ENCODE data around the gene ZNF845. TPM values are rescaled to one million over a fixed set of nuclear protein-coding genes. Genes with fewer than 3 reads are reported as not detected.
"Not testable (repeated sequence)": the region's sequence is repeated elsewhere in the genome, so short reads cannot be mapped to it uniquely, and the experiment has no call there.

The ZNF845 gene
- total RNA-seq, 1 experiment from 2014 or later, result 18.5 TPM

GRCh38 chr19:53294786-53295441 lies 38.6 kb upstream of the ZNF845 start (continued):
- TF ChIP-seq ZSCAN18 (CRISPR knock-in tag; IDR thresholded peaks at IDR 0.05) (no peak), GTF2I (CRISPR knock-in tag; conservative IDR thresholded peaks at IDR 0.05) (no peak), TEAD1 (CRISPR knock-in tag; IDR thresholded peaks at IDR 0.05) (no peak), SMAD3 (CRISPR knock-in tag; IDR thresholded peaks at IDR 0.05; ENCODE audit: borderline replicate concordance) (no peak)

- H3K4me1 Mint-ChIP-seq, CTCF ChIA-PET, POLR2A ChIA-PET, H3K4me3 Mint-ChIP-seq, H3K27ac Mint-ChIP-seq: not testable (repeated sequence)
- Mint-ChIP-seq H3K36me3 (peaks cover 11% of the 10 kb centered on the region), H3K27me3 (ENCODE audit: low read depth) (peaks cover 11% of the 10 kb centered on the region), H3K9me3 (peaks cover 14% of the 10 kb centered on the region)
- ATAC-seq, result peak; percentile 91
- DNase-seq (ENCODE audit: low spot score), result peak; percentile 34
Observed at GRCh38 chr19:53301341-53301740, 32.2 kb upstream of the ZNF845 start.

GRCh38 chr19:53308339-53308811 lies 25.2 kb upstream of the ZNF845 start:
- POLR2A ChIA-PET, result no interaction called here
- H3K9me3 Mint-ChIP-seq, result no peaks in the 10 kb centered on the region
- ATAC-seq, result peak; percentile 94
- peak overlapping the region; percentile 60 for H3K4me3 Mint-ChIP-seq
- DNase-seq (ENCODE audit: low spot score), result peak; percentile 87
- H3K27me3 Mint-ChIP-seq (ENCODE audit: low read depth), result peaks cover 39% of the 10 kb centered on the region
- TF ChIP-seq RELA (CRISPR knock-in tag; IDR thresholded peaks at IDR 0.05; ENCODE audit: borderline replicate concordance) (no peak), MAX (CRISPR knock-in tag; IDR thresholded peaks at IDR 0.05) (peak; percentile 52), USF1 (CRISPR knock-in tag; IDR thresholded peaks at IDR 0.05) (peak; percentile 44; the same call in 1 of the 2 replicates), CTCF (IDR thresholded peaks at IDR 0.05) (peak; percentile 73), ZSCAN18 (CRISPR knock-in tag; IDR thresholded peaks at IDR 0.05) (no peak)
- H3K36me3 Mint-ChIP-seq, result no peaks in the 10 kb centered on the region
- peaks cover 11% of the 10 kb centered on the region for H3K4me1 Mint-ChIP-seq
- no peak overlapping the region for H3K27ac Mint-ChIP-seq
- CTCF ChIA-PET, result interaction anchor here (0.6 to 2.7 kb wide), 5 partner anchors 52 to 405 kb away, joined by 3 to 17 read pairs (median 3); no protein-coding TSS in a partner anchor

- ATAC-seq (no peak), DNase-seq (ENCODE audit: low spot score) (no peak)
- Mint-ChIP-seq H3K27me3 (ENCODE audit: low read depth) (peaks cover 34% of the 10 kb centered on the region), H3K27ac (no peak overlapping the region), H3K4me1 (peaks cover 11% of the 10 kb centered on the region), H3K36me3 (no peaks in the 10 kb centered on the region), H3K4me3 (no peak overlapping the region), H3K9me3 (no peaks in the 10 kb centered on the region)
- ChIA-PET CTCF (interaction anchor here (0.8 to 1.3 kb wide), 5 partner anchors 54 to 116 kb away, joined by 3 to 6 read pairs (median 3); partner anchors contain the start of gene ZNF765), POLR2A (no interaction called here)
- TF ChIP-seq MYBL2 (CRISPR knock-in tag; IDR thresholded peaks at IDR 0.05), result no peak
- TF ChIP-seq SOX15 (CRISPR knock-in tag; IDR thresholded peaks at IDR 0.05), result no peak
- no peak for TF ChIP-seq FOXK1 (CRISPR knock-in tag; IDR thresholded peaks at IDR 0.05)
- TF ChIP-seq SMAD3 (CRISPR knock-in tag; IDR thresholded peaks at IDR 0.05; ENCODE audit: borderline replicate concordance), result no peak
- no peak for TF ChIP-seq MXD4 (CRISPR knock-in tag; IDR thresholded peaks at IDR 0.05; ENCODE audit: borderline replicate concordance)
- no peak for TF ChIP-seq CDX4 (CRISPR knock-in tag; IDR thresholded peaks at IDR 0.05; ENCODE audit: borderline replicate concordance)
- TF ChIP-seq GRHL2 (CRISPR knock-in tag; IDR thresholded peaks at IDR 0.05; ENCODE audit: insufficient replicate concordance, severe bottlenecking), result no peak
- no peak for TF ChIP-seq JUN (CRISPR knock-in tag; IDR thresholded peaks at IDR 0.05)
- TF ChIP-seq NR3C1 (CRISPR knock-in tag; conservative IDR thresholded peaks at IDR 0.05; ENCODE audit: low read depth), result no peak
- no peak for TF ChIP-seq NFATC4 (CRISPR knock-in tag; IDR thresholded peaks at IDR 0.05)
- TF ChIP-seq RELA (CRISPR knock-in tag; IDR thresholded peaks at IDR 0.05; ENCODE audit: borderline replicate concordance), result no peak
Observed at GRCh38 chr19:53311044-53311443, 22.5 kb upstream of the ZNF845 start.
